ENCODE measurements around the gene IL22RA1.

Gene IL22RA1

GRCh38 chr1:24136956-24137539, 5.9 kb downstream of the IL22RA1 start:
- Histone ChIP-seq H3K27me3 (ENCODE audit: insufficient read depth, low read depth) (no peaks in the 10 kb centered on the region), H3K27ac (no peak overlapping the region), H3K4me2 (no peak overlapping the region), H2AFZ (ENCODE audit: low read depth) (no peak overlapping the region), H3K4me1 (ENCODE audit: low read depth, poor library complexity, severe bottlenecking) (peaks cover 5% of the 10 kb centered on the region), H4K20me1 (ENCODE audit: insufficient read depth) (no peaks in the 10 kb centered on the region), H3K4me3 (IDR thresholded peaks at IDR 0.05; ENCODE audit: insufficient read depth, low read depth, low read length) (no peak overlapping the region), H3K79me2 (ENCODE audit: insufficient read depth, low read depth) (no peaks in the 10 kb centered on the region), H3K36me3 (ENCODE audit: insufficient read depth) (no peaks in the 10 kb centered on the region), H3K9ac (no peak overlapping the region)
- TF ChIP-seq, protein P1, sequence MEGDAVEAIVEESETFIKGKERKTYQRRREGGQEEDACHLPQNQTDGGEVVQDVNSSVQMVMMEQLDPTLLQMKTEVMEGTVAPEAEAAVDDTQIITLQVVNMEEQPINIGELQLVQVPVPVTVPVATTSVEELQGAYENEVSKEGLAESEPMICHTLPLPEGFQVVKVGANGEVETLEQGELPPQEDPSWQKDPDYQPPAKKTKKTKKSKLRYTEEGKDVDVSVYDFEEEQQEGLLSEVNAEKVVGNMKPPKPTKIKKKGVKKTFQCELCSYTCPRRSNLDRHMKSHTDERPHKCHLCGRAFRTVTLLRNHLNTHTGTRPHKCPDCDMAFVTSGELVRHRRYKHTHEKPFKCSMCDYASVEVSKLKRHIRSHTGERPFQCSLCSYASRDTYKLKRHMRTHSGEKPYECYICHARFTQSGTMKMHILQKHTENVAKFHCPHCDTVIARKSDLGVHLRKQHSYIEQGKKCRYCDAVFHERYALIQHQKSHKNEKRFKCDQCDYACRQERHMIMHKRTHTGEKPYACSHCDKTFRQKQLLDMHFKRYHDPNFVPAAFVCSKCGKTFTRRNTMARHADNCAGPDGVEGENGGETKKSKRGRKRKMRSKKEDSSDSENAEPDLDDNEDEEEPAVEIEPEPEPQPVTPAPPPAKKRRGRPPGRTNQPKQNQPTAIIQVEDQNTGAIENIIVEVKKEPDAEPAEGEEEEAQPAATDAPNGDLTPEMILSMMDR (conservative IDR thresholded peaks at IDR 0.05; ENCODE audit: low read depth, low read length) = no peak

DNA sequence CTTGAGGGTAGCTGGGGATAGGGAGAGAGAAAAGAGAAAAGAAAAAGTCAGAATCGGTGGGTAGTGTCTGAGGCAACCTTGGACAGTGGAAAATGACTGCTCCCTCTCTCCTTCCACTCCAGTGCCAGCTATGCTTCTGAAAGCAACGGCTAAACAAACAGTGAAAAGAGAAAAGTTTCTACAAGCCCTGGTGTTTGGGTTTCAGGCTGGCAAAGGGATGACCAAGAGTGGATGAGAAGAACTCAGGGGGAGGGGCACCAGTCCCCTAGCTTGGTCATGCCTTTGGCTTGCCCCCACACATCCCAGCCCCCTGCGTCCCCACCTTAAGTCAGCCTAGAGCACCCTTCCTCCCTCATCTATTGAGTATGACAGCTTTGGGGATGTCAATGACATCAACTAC, 8.6 kb downstream of the IL22RA1 start:
- no peak overlapping the region for H3K4me2 ChIP-seq
- H3K4me1 ChIP-seq (ENCODE audit: low read depth, poor library complexity, severe bottlenecking) = no peaks in the 10 kb centered on the region
- no peaks in the 10 kb centered on the region for H3K36me3 ChIP-seq (ENCODE audit: insufficient read depth)
- no peaks in the 10 kb centered on the region for H3K79me2 ChIP-seq (ENCODE audit: insufficient read depth, low read depth)
- H3K27ac ChIP-seq = no peak overlapping the region
- no peaks in the 10 kb centered on the region for H4K20me1 ChIP-seq (ENCODE audit: insufficient read depth)
- no peaks in the 10 kb centered on the region for H3K27me3 ChIP-seq (ENCODE audit: insufficient read depth, low read depth)
- no peak overlapping the region for H3K4me3 ChIP-seq (IDR thresholded peaks at IDR 0.05; ENCODE audit: insufficient read depth, low read depth, low read length)
- no peak overlapping the region for H3K9ac ChIP-seq
- no peak overlapping the region for H2AFZ ChIP-seq (ENCODE audit: low read depth)
- TF ChIP-seq, protein P1 (conservative IDR thresholded peaks at IDR 0.05; ENCODE audit: low read depth, low read length) = no peak

- H3K4me3 ChIP-seq (IDR thresholded peaks at IDR 0.05; ENCODE audit: insufficient read depth, low read depth, low read length) = no peak overlapping the region
- no peak overlapping the region for H3K4me2 ChIP-seq
- no peak overlapping the region for H3K27ac ChIP-seq
- H4K20me1 ChIP-seq (ENCODE audit: insufficient read depth) = no peaks in the 10 kb centered on the region
- no peaks in the 10 kb centered on the region for H3K4me1 ChIP-seq (ENCODE audit: low read depth, poor library complexity, severe bottlenecking)
- no peaks in the 10 kb centered on the region for H3K36me3 ChIP-seq (ENCODE audit: insufficient read depth)
- H3K79me2 ChIP-seq (ENCODE audit: insufficient read depth, low read depth) = no peaks in the 10 kb centered on the region
- no peaks in the 10 kb centered on the region for H3K27me3 ChIP-seq (ENCODE audit: insufficient read depth, low read depth)
- H3K9ac ChIP-seq = no peak overlapping the region
- TF ChIP-seq, protein P1 (conservative IDR thresholded peaks at IDR 0.05; ENCODE audit: low read depth, low read length) = no peak
- no peak overlapping the region for H2AFZ ChIP-seq (ENCODE audit: low read depth)
Observed at GRCh38 chr1:24133819-24134218, 9.1 kb downstream of the IL22RA1 start.

DNA sequence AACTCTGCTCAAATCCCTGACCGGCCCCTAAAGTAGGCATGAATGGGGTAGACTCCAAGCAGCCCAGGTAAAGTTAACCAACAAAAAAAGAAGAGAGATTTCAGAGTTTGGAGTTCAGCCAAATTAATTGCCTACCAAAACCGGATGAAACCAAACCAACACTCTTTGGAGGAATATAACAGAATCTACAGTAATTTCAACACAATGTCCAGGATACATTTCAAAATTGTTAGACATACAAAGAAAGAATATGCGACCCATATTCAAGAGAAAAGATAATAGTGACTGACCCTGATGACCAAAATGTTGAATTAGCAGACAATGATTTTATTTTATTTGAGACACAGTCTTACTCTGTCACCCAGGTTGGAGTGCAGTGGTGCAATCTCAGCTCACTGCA, 12.6 kb downstream of the IL22RA1 start:
- TF ChIP-seq, protein P1 (conservative IDR thresholded peaks at IDR 0.05; ENCODE audit: low read depth, low read length) = no peak
- H3K9ac ChIP-seq = no peak overlapping the region
- no peaks in the 10 kb centered on the region for H3K4me1 ChIP-seq (ENCODE audit: low read depth, poor library complexity, severe bottlenecking)
- no peak overlapping the region for H2AFZ ChIP-seq (ENCODE audit: low read depth)
- H3K36me3 ChIP-seq (ENCODE audit: insufficient read depth) = no peaks in the 10 kb centered on the region
- no peak overlapping the region for H3K4me2 ChIP-seq
- H3K4me3 ChIP-seq (IDR thresholded peaks at IDR 0.05; ENCODE audit: insufficient read depth, low read depth, low read length) = no peak overlapping the region
- H4K20me1 ChIP-seq (ENCODE audit: insufficient read depth) = no peaks in the 10 kb centered on the region
- no peaks in the 10 kb centered on the region for H3K27me3 ChIP-seq (ENCODE audit: insufficient read depth, low read depth)
- H3K27ac ChIP-seq = no peak overlapping the region
- H3K79me2 ChIP-seq (ENCODE audit: insufficient read depth, low read depth) = no peaks in the 10 kb centered on the region

Data from KMS-11 (cell line).